HuH-7.5 (cell line): ENCODE measurements around the gene WDPCP.
A peak's percentile ranks its signal among the peaks of the same experiment; 100 is the strongest.
"Not testable (repeated sequence)": the region's sequence is repeated elsewhere in the genome, so short reads cannot be mapped to it uniquely, and the experiment has no call there.

Experiments used
- DNase-seq: peaks from one replicate; pipeline ENCODE4 v3.0.0; 2011; ENCODE audit warnings: low spot score

Gene WDPCP

GRCh38 chr2:63099032-63099431 is 489.2 kb downstream of the WDPCP start:
- no peak for DNase-seq

- DNase-seq, result no peak
Measured at GRCh38 chr2:63096491-63096890, 491.8 kb downstream of the WDPCP start.

GRCh38 chr2:63093502-63093901 is 494.8 kb downstream of the WDPCP start:
- no peak for DNase-seq

GRCh38 chr2:63092857-63093256 is 495.4 kb downstream of the WDPCP start:
- no peak for DNase-seq

GRCh38 chr2:63092401-63092800 is 495.9 kb downstream of the WDPCP start:
- DNase-seq, result no peak

- DNase-seq, result peak; percentile 14
Measured at GRCh38 chr2:63086687-63087086, 501.6 kb downstream of the WDPCP start.

GRCh38 chr2:63081404-63081803 is 506.9 kb downstream of the WDPCP start:
- no peak for DNase-seq

GRCh38 chr2:63078852-63079606 is 509.2 kb downstream of the WDPCP start:
- peak; percentile 25 for DNase-seq

GRCh38 chr2:63074399-63074798 is 513.9 kb downstream of the WDPCP start:
- DNase-seq, result not testable (repeated sequence)

GRCh38 chr2:63073994-63074393 is 514.3 kb downstream of the WDPCP start:
- DNase-seq, result no peak

- DNase-seq, result no peak
Measured at GRCh38 chr2:63071664-63072063, 516.6 kb downstream of the WDPCP start.
